Gastrocnemius medialis (tissue), 4 donors: ENCODE data around the gene GRB2. TPM values are rescaled to one million over a fixed set of nuclear protein-coding genes. Genes with fewer than 3 reads are reported as not detected.

Experiments
- ATAC-seq, 2 donors: fragments of 150-250 bp; one replicate each; pipeline ENCODE4 v1.9.1; 2016
- DNase-seq, 2 donors: peaks; one replicate each; pipeline ENCODE4 v3.0.0-alpha.2; 2019
- H3K27ac ChIP-seq, 4 donors: fragments of 200-600 bp; sonication (generic); 1 replicate in 1 of 4; 2 replicates in 3 of 4; pipeline ENCODE4 v1.5.1; 2016 to 2018; ENCODE audit warnings: mild to moderate bottlenecking in 2 of 4, moderate library complexity in 1 of 4
- H3K27me3 ChIP-seq, 3 donors: fragments of 200-600 bp; sonication (generic) in 2 of 3; 1 replicate in 1 of 3; 2 replicates in 2 of 3; pipeline versions ENCODE4 v1.5.1 to v1.6.0; 2016 to 2019; ENCODE audit warnings: mild to moderate bottlenecking in 1 of 3, moderate library complexity in 1 of 3
- H3K36me3 ChIP-seq, 2 donors: fragments of 200-600 bp; sonication (generic) in 1 of 2; one replicate each; pipeline ENCODE4 v1.5.1; 2017 to 2018
- H3K4me1 ChIP-seq, 2 donors: fragments of 200-600 bp; sonication (generic) in 1 of 2; one replicate each; pipeline ENCODE4 v1.5.1; 2016 to 2017; ENCODE audit warnings: mild to moderate bottlenecking in 2 of 2
- H3K4me3 ChIP-seq, 4 donors: fragments of 200-600 bp; sonication (generic) in 3 of 4; 1 replicate in 1 of 4; 2 replicates in 3 of 4; pipeline ENCODE4 v1.5.1; 2016 to 2019; ENCODE audit warnings: mild to moderate bottlenecking in 2 of 4
- H3K9me3 ChIP-seq, 3 donors: fragments of 200-600 bp; sonication (generic) in 2 of 3; 1 replicate in 1 of 3; 2 replicates in 2 of 3; pipeline ENCODE4 v1.5.1; 2016 to 2019
- POLR2A ChIP-seq, 2 donors: fragments of 450-650 bp; IDR thresholded peaks; one replicate each; pipeline ENCODE4 v1.6.1; 2017; ENCODE audit warnings: antibody characterized with exemption in 2 of 2, mild to moderate bottlenecking in 2 of 2, moderate library complexity in 2 of 2
- in situ Hi-C, 4 donors: fragments of 200-750 bp; cut with MboI; loops; one replicate each; pipeline versions ENCODE4 v1.15.0 to v1.8.0; 2017; ENCODE audit warnings: low sequenced_read_pairs in 4 of 4
- intact Hi-C: fragments of 100-400 bp; cut with DNase I; formaldehyde crosslinking; loops from one replicate; pipeline ENCODE4 v1.15.1; 2023; ENCODE audit warnings: low total_unique reads
- total RNA-seq, 4 donors: library from RNA; depleted of rRNA; stranded (reverse); fragments of >200 nt; gene quantifications; one replicate each; pipeline versions ENCODE4 v1.1.0 to v1.2.3, GENCODE V29; 2016
- TF ChIP-seq, protein P1 (sequence below), 5 experiments: fragments of 450-650 bp in 3 of 5; fragments of 200-600 bp in 2 of 5; sonication (generic) in 2 of 5; IDR thresholded peaks in 4 of 5; conservative IDR thresholded peaks in 1 of 5; 1 replicate in 4 of 5; 2 replicates in 1 of 5; pipeline ENCODE4 v1.5.1; 2016 to 2019; ENCODE audit warnings: antibody characterized with exemption in 5 of 5, mild to moderate bottlenecking in 3 of 5, moderate library complexity in 3 of 5

The GRB2 gene
- total RNA-seq, 4 donors from 2014 or later = 41.7 to 88.5 (median 68.8) TPM

- H3K9me3 ChIP-seq = no peaks in the 10 kb centered on the region
- no peak overlapping the region for H3K27ac ChIP-seq
- no peaks in the 10 kb centered on the region for H3K36me3 ChIP-seq
- TF ChIP-seq POLR2A (IDR thresholded peaks at IDR 0.05) = no peak
- TF ChIP-seq, protein P1, sequence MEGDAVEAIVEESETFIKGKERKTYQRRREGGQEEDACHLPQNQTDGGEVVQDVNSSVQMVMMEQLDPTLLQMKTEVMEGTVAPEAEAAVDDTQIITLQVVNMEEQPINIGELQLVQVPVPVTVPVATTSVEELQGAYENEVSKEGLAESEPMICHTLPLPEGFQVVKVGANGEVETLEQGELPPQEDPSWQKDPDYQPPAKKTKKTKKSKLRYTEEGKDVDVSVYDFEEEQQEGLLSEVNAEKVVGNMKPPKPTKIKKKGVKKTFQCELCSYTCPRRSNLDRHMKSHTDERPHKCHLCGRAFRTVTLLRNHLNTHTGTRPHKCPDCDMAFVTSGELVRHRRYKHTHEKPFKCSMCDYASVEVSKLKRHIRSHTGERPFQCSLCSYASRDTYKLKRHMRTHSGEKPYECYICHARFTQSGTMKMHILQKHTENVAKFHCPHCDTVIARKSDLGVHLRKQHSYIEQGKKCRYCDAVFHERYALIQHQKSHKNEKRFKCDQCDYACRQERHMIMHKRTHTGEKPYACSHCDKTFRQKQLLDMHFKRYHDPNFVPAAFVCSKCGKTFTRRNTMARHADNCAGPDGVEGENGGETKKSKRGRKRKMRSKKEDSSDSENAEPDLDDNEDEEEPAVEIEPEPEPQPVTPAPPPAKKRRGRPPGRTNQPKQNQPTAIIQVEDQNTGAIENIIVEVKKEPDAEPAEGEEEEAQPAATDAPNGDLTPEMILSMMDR (IDR thresholded peaks at IDR 0.05 in 4 of 5, conservative IDR thresholded peaks at IDR 0.05 in 1 of 5) = no peak
- ATAC-seq (no peak), DNase-seq (no peak)
- in situ Hi-C loops (no loop called here), intact Hi-C loops (no loop called here)
- H3K4me1 ChIP-seq = peaks cover 29 to 50% of the 10 kb centered on the region in 2 donors
- no peak overlapping the region for H3K4me3 ChIP-seq
- H3K27me3 ChIP-seq = no peaks in the 10 kb centered on the region
These were observed 64.8 kb downstream of the GRB2 start for GRCh38 chr17:75340631-75341030.

GRCh38 chr17:75339971-75340370 is 65.5 kb downstream of the GRB2 start:
- H3K27me3 ChIP-seq = no peaks in the 10 kb centered on the region
- ATAC-seq (no peak), DNase-seq (no peak)
- intact Hi-C loops (no loop called here), in situ Hi-C loops (loop anchor here in 1 of 4 donors (10.0 kb wide), 1 partner anchor 55 kb away; no protein-coding TSS in a partner anchor)
- no peaks in the 10 kb centered on the region for H3K9me3 ChIP-seq
- TF ChIP-seq, protein P1 (IDR thresholded peaks at IDR 0.05 in 4 of 5, conservative IDR thresholded peaks at IDR 0.05 in 1 of 5) = no peak
- TF ChIP-seq POLR2A (IDR thresholded peaks at IDR 0.05) = no peak
- no peak overlapping the region for H3K4me3 ChIP-seq
- peaks cover 29 to 50% of the 10 kb centered on the region in 2 donors for H3K4me1 ChIP-seq
- H3K27ac ChIP-seq = no peak overlapping the region
- H3K36me3 ChIP-seq = no peaks in the 10 kb centered on the region

DNA sequence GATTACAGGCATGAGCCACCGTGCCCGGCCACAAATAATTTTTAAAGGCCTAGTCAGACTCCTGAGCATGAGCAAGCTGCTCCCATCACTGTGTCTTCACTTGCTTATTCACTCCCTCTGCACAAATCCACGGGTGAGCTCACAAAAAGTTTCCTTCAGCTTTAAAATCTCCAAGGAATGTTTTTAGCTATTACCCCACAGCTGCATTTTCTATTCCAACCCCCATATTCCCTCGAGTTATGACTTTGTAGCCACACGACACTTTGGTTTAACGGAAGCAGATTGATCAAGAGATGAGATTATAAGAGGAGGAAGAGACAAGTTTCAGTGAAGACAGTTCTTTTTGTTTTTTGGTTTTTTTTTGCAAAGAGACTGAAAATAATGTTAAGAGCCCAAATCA is 67.1 kb downstream of the GRB2 start:
- no peak for DNase-seq
- H3K4me3 ChIP-seq = no peak overlapping the region
- TF ChIP-seq, protein P1 (IDR thresholded peaks at IDR 0.05 in 4 of 5, conservative IDR thresholded peaks at IDR 0.05 in 1 of 5) = no peak
- no peak for TF ChIP-seq POLR2A (IDR thresholded peaks at IDR 0.05)
- no peaks in the 10 kb centered on the region for H3K9me3 ChIP-seq
- ATAC-seq = peak in 1 of 2 donors; percentile 36
- H3K36me3 ChIP-seq = no peaks in the 10 kb centered on the region
- in situ Hi-C loops (loop anchor here in 1 of 4 donors (10.0 kb wide), 1 partner anchor 56 kb away; no protein-coding TSS in a partner anchor), intact Hi-C loops (no loop called here)
- peaks cover 14 to 39% of the 10 kb centered on the region in 2 donors for H3K4me1 ChIP-seq
- no peaks in the 10 kb centered on the region for H3K27me3 ChIP-seq
- peak overlapping the region in 3 of 4 donors; percentile 3 to 29 (median 25) for H3K27ac ChIP-seq

DNA sequence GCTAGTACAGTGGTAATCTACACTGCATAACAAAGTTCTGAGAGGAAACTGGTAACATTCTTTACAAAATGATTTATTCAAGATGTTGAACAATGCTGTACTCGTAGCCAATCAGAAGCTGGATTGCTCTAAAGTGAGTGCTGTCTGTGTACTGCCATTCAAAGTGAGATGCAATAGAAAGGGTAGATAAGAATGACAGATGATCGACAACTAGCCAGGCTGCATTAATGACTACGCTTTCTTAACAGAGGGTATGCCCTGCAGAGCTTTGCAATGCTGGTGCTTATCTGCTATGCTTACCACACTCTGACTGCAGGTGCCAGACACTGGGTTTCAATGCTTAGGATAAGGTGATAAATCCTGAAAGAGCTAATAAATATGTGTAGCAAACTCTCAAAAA is 70.2 kb downstream of the GRB2 start:
- no peak for ATAC-seq
- TF ChIP-seq, protein P1 (IDR thresholded peaks at IDR 0.05 in 4 of 5, conservative IDR thresholded peaks at IDR 0.05 in 1 of 5) = no peak
- TF ChIP-seq POLR2A (IDR thresholded peaks at IDR 0.05) = no peak

DNA sequence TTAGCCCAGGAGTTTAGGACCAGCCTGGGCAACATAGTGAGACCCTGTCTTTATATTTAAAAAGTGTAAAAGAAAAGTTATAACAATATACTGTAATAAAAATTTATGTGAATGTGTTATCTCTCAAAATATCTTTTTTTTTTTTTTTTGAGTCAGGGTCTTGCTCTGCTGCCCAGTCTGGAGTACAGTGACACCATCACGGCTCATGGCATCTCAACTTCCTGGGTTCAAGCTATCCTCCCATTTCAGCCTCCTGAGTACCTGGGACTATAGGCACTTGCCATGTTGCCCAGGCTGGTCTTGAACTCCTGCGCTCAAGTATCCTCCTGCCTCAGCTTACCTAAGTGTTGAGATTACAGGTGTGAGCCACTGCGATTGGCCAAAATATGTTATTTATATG is 70.8 kb downstream of the GRB2 start:
- H3K27me3 ChIP-seq = no peaks in the 10 kb centered on the region
- in situ Hi-C loops (loop anchor here in 2 of 4 donors (5.0 to 10.0 kb wide), 2 partner anchors 60 to 78 kb away; no protein-coding TSS in a partner anchor), intact Hi-C loops (no loop called here)
- peaks cover 0 to 15% of the 10 kb centered on the region in 2 donors for H3K4me1 ChIP-seq
- H3K27ac ChIP-seq = no peak overlapping the region
- H3K36me3 ChIP-seq = no peaks in the 10 kb centered on the region
- TF ChIP-seq POLR2A (IDR thresholded peaks at IDR 0.05) = no peak
- TF ChIP-seq, protein P1 (IDR thresholded peaks at IDR 0.05 in 4 of 5, conservative IDR thresholded peaks at IDR 0.05 in 1 of 5) = no peak
- no peaks in the 10 kb centered on the region for H3K9me3 ChIP-seq
- ATAC-seq (no peak), DNase-seq (no peak)
- H3K4me3 ChIP-seq = no peak overlapping the region

More for the DNA sequence above, 70.2 kb downstream of the GRB2 start:
- intact Hi-C loops (no loop called here), in situ Hi-C loops (loop anchor here in 1 of 4 donors (10.0 kb wide), 1 partner anchor 59 kb away; no protein-coding TSS in a partner anchor)
- peaks cover 0 to 17% of the 10 kb centered on the region in 2 donors for H3K4me1 ChIP-seq
- no peaks in the 10 kb centered on the region for H3K27me3 ChIP-seq
- H3K9me3 ChIP-seq = no peaks in the 10 kb centered on the region
- no peak overlapping the region for H3K27ac ChIP-seq
- H3K36me3 ChIP-seq = no peaks in the 10 kb centered on the region
- H3K4me3 ChIP-seq = no peak overlapping the region
- DNase-seq = no peak
